RCC 7860 (cell line): ENCODE data around the gene DDX10.

Experiments
- DNase-seq: peaks from one replicate; pipeline ENCODE4 v3.0.0-alpha.2; 2015; ENCODE audit warnings: low spot score
- FAIRE-seq: peaks from 2 replicates; lab custom pipeline; 2012; peaks lifted over from hg19 to GRCh38; lab: Jason Lieb, UNC

DDX10 gene

GRCh38 chr11:108895579-108896480 is 231.0 kb downstream of the DDX10 start:
- DNase-seq (peak; percentile 15), FAIRE-seq (peak; percentile 21)

GRCh38 chr11:108897071-108897481 is 232.2 kb downstream of the DDX10 start:
- FAIRE-seq = no peak
- DNase-seq = no peak

GRCh38 chr11:108897916-108898315 is 233.0 kb downstream of the DDX10 start:
- FAIRE-seq = no peak
- DNase-seq = no peak

GRCh38 chr11:108901359-108901758 is 236.5 kb downstream of the DDX10 start:
- FAIRE-seq (no peak), DNase-seq (no peak)

DNA sequence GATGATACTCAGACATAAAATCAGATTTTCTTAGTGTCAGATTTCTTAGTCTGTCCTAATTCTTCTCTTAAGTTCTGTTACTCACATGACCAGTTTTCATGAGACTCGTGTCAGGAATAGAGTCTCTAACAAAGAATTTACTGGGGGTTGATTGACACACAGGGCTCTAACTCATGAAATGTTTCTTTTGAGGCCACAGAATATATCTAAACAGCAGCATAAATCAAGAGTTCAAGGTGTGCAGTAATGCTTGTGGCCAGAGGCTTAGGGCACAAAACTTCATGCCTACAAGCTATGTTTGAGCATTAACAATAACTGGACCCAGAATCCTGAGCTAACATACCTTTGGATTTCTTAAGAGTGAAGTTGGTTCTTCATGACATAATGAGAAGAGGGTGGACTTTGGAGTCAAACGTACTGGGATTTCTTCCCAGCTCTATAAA is 237.2 kb downstream of the DDX10 start:
- FAIRE-seq = no peak
- DNase-seq = no peak

- DNase-seq (no peak), FAIRE-seq (no peak)
Measured at GRCh38 chr11:108904480-108904879, 239.6 kb downstream of the DDX10 start.

GRCh38 chr11:108906329-108906728 is 241.5 kb downstream of the DDX10 start:
- FAIRE-seq = no peak
- DNase-seq = no peak

- no peak for FAIRE-seq
- DNase-seq = no peak
Measured at GRCh38 chr11:108906826-108907225, 242.0 kb downstream of the DDX10 start.

GRCh38 chr11:108909041-108909440 is 244.2 kb downstream of the DDX10 start:
- FAIRE-seq (no peak), DNase-seq (no peak)

DNA sequence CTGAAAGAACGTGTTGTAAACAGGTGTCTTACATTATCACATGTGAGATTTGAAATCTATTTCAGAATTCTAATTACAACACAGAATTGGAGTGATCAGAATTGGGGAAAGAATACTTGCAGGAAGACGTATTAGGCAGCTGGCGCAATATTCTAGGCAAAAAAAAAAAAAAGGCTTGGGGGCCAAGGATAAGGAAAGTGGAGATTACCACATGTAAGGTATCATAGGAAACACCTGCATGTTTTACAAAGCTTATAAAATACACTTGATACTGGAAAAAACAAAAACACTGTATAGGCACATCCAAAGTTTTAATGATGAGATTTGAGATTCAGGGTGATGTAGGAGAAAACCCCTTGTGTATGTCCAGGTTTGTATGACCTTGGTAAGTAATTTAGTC is 245.1 kb downstream of the DDX10 start:
- DNase-seq (no peak), FAIRE-seq (no peak)

DNA sequence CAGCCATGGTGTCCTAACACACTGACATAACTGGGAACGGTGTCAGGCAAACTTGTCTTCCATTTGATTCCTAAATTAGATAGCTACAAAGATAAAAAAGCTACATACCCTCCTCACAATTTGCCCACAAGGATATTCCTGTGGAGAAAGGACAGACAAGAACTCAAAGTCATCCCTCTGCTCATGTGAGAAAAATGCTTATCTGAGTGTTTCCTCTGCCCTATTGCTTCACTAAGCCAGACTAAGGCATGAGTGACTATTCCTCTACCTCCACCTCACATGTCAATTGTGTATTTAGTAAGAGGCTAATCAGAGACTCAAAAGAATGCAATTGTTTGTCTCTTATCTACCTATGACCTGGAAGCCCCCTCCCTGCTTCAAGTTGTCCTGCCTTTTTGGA is 247.7 kb downstream of the DDX10 start:
- FAIRE-seq (no peak), DNase-seq (no peak)

GRCh38 chr11:108913204-108913603 is 248.3 kb downstream of the DDX10 start:
- DNase-seq (no peak), FAIRE-seq (no peak)

GRCh38 chr11:108914211-108914610 is 249.3 kb downstream of the DDX10 start:
- DNase-seq = no peak
- no peak for FAIRE-seq

DNA sequence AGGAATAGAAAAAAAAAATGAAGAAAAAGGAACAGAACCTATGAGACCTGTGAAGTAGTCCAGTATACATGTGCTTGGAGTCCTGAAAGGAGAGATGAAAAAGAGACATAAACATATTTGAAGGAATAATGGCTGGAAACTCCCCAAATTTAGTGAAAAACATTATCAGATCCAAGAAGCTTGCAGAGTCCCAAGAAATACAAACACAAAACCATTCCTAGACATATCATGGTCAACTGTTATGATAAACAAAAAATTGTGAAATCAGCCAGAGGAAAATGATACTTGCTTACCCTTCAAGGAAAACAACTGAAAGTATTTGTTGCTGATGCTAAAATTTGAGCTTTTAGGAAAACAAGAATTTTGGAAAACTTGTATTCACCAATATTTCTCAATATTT is 250.1 kb downstream of the DDX10 start:
- FAIRE-seq = no peak
- DNase-seq = no peak

- FAIRE-seq (no peak), DNase-seq (no peak)
Measured at GRCh38 chr11:108915666-108916065, 250.8 kb downstream of the DDX10 start.

GRCh38 chr11:108916290-108916689 is 251.4 kb downstream of the DDX10 start:
- FAIRE-seq = peak; percentile 11

DNA sequence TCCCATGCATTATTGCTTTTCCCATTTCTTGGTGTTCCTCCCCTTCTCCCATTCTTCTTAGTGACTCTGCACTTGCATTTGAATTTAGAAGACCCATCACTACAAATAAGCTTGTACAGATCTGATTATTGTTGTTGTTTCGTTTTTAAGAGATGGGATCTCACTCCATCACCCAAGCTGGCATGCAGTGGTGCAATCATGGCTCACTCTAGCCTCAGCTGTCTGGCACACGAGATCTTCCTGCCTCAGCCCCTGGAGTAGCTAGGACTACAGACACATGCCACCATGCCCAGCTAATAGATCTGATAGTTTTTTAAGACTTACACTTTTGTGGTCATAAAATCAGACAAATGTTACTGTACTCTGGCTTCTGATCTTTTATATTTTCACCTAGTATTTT is 252.1 kb downstream of the DDX10 start:
- FAIRE-seq = no peak
- no peak for DNase-seq

More at GRCh38 chr11:108916290-108916689, 251.4 kb downstream of the DDX10 start:
- peak; percentile 30 for DNase-seq

- FAIRE-seq = no peak
- no peak for DNase-seq
Measured at GRCh38 chr11:108921211-108921610, 256.3 kb downstream of the DDX10 start.

DNA sequence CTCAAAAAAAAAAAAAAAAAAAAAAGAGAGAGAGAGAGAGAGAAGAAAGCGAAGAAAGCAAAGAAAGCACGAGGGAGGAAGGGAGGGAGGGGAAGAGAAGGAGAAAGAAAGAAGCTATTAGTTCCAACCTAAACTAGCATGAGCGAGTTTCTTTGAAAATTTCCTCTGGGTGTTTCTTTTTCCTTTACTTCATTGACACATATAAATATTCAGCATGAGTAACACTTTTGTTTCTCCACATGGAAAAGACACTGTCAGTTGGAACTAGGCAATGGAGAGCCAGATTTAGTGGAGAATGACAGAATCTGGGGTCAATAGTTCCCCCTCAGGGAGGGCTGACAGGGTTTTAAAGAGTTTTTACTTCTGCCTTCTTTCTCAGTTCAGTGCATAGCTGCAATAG is 257.4 kb downstream of the DDX10 start:
- no peak for FAIRE-seq
- no peak for DNase-seq

- FAIRE-seq = no peak
Measured at GRCh38 chr11:108923413-108923812, 258.5 kb downstream of the DDX10 start.

DNA sequence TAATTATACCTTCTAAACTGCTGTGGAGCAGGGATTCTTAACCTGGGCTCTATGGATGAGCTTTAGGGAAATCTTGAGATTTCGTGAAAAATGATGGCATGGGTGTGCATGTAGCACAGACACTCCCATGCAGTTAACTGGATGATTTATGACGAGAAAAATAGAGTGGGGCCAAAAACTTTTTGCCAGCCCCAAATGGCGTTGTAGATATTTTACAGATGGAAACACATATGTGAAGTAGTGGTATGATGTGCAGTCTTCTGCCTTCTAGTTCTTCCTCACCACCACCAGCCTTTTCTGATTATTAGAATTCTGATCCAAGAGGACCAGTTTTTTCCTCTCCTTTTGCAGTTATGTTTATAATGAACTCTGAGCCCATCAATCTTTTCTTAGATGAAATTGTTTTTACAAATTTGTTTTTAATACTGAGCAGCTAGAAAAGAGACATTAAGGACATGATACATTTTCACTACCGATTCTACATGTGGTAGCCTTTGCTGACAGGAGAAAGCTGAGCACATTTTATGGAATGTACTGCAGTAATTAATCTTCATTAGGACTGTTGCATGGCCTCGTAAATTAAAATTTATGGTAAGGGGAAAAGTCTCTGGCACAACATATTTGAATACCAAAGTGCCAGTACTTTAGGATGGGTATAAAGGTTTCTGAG is 261.4 kb downstream of the DDX10 start:
- no peak for DNase-seq
- no peak for FAIRE-seq

More at GRCh38 chr11:108923413-108923812, 258.5 kb downstream of the DDX10 start:
- no peak for DNase-seq
